Brain microvascular endothelial cell (primary cell): ENCODE measurements around the gene MCM6.

Source experiments
- DNase-seq: peaks from one replicate; pipeline ENCODE4 v3.0.0-alpha.2; 2020
- H3K27ac ChIP-seq: fragments of 250-450 bp; sonication (Bioruptor Pico); 2 replicates; pipeline ENCODE4 v1.5.1; 2020; ENCODE audit warnings: mild to moderate bottlenecking, moderate library complexity
- H3K27me3 ChIP-seq: fragments of 250-450 bp; sonication (Bioruptor Pico); replicated peaks from 2 replicates; pipeline ENCODE4 v1.5.1; 2020; ENCODE audit warnings: mild to moderate bottlenecking
- H3K36me3 ChIP-seq: fragments of 250-450 bp; sonication (Bioruptor Pico); replicated peaks from 2 replicates; pipeline ENCODE4 v1.5.1; 2020; ENCODE audit warnings: mild to moderate bottlenecking
- H3K4me3 ChIP-seq: 2 replicates; pipeline ENCODE4 v1.5.1; 2011; ENCODE audit warnings: low read depth, mild to moderate bottlenecking, control low read depth, low read length, moderate library complexity
- CTCF ChIP-seq: IDR thresholded peaks from 2 replicates; pipeline ENCODE4 v1.5.1; 2011; ENCODE audit warnings: low read depth, mild to moderate bottlenecking, moderate library complexity, low read length, control low read depth, inconsistent platforms; ENCODE audit errors: missing control alignments
- in situ Hi-C: cut with HindIII; loops from 2 replicates; pipeline ENCODE4 v1.10.0; 2017; ENCODE audit warnings: low sequenced_read_pairs, low pct_ligation_motif_present

Gene MCM6

GRCh38 chr2:135845997-135846396, 30.2 kb downstream of the MCM6 start:
- H3K27me3 ChIP-seq = no peaks in the 10 kb centered on the region
- no peak overlapping the region for H3K4me3 ChIP-seq
- TF ChIP-seq CTCF = no peak
- no peak overlapping the region for H3K27ac ChIP-seq
- DNase-seq = no peak
- in situ Hi-C loops = no loop called here
- H3K36me3 ChIP-seq = peaks cover 4% of the 10 kb centered on the region

GRCh38 chr2:135845257-135845656, 31.0 kb downstream of the MCM6 start:
- in situ Hi-C loops = no loop called here
- Histone ChIP-seq H3K27me3 (no peaks in the 10 kb centered on the region), H3K4me3 (no peak overlapping the region), H3K27ac (no peak overlapping the region), H3K36me3 (peaks cover 4% of the 10 kb centered on the region)
- DNase-seq = no peak
- TF ChIP-seq CTCF = peak; percentile 34

GRCh38 chr2:135844301-135844895, 31.8 kb downstream of the MCM6 start:
- no peak for TF ChIP-seq CTCF
- no peak for DNase-seq
- in situ Hi-C loops = no loop called here
- Histone ChIP-seq H3K27me3 (no peaks in the 10 kb centered on the region), H3K27ac (no peak overlapping the region), H3K4me3 (no peak overlapping the region), H3K36me3 (peaks cover 4% of the 10 kb centered on the region)

- H3K4me3 ChIP-seq = no peak overlapping the region
- peak; percentile 13 for DNase-seq
- no peak for TF ChIP-seq CTCF
- in situ Hi-C loops = no loop called here
- no peaks in the 10 kb centered on the region for H3K27me3 ChIP-seq
- H3K36me3 ChIP-seq = peaks cover 2% of the 10 kb centered on the region
- no peak overlapping the region for H3K27ac ChIP-seq
Observed at GRCh38 chr2:135843671-135844070, 32.6 kb downstream of the MCM6 start.

GRCh38 chr2:135840601-135841000, 35.6 kb downstream of the MCM6 start:
- TF ChIP-seq CTCF = no peak
- no peaks in the 10 kb centered on the region for H3K27me3 ChIP-seq
- peaks cover 2% of the 10 kb centered on the region for H3K36me3 ChIP-seq
- H3K27ac ChIP-seq = no peak overlapping the region
- H3K4me3 ChIP-seq = no peak overlapping the region
- DNase-seq = peak; percentile 9
- in situ Hi-C loops = no loop called here

- in situ Hi-C loops = no loop called here
- H3K4me3 ChIP-seq = no peak overlapping the region
- H3K27me3 ChIP-seq = no peaks in the 10 kb centered on the region
- peak; percentile 63 for DNase-seq
- peaks cover 2% of the 10 kb centered on the region for H3K36me3 ChIP-seq
- no peak overlapping the region for H3K27ac ChIP-seq
- TF ChIP-seq CTCF = no peak
Observed at GRCh38 chr2:135839713-135840112, 36.5 kb downstream of the MCM6 start.
